IPS DF 19.7 (cell line): ENCODE data around the gene ZDHHC9.

Experiments
- DNase-seq: peaks from one replicate; pipeline ENCODE4 v3.0.0-alpha.2; 2013; ENCODE audit warnings: low read depth, low spot score

Gene ZDHHC9

GRCh38 chrX:129786210-129786651, 57.5 kb downstream of the ZDHHC9 start:
- DNase-seq = no peak

DNA sequence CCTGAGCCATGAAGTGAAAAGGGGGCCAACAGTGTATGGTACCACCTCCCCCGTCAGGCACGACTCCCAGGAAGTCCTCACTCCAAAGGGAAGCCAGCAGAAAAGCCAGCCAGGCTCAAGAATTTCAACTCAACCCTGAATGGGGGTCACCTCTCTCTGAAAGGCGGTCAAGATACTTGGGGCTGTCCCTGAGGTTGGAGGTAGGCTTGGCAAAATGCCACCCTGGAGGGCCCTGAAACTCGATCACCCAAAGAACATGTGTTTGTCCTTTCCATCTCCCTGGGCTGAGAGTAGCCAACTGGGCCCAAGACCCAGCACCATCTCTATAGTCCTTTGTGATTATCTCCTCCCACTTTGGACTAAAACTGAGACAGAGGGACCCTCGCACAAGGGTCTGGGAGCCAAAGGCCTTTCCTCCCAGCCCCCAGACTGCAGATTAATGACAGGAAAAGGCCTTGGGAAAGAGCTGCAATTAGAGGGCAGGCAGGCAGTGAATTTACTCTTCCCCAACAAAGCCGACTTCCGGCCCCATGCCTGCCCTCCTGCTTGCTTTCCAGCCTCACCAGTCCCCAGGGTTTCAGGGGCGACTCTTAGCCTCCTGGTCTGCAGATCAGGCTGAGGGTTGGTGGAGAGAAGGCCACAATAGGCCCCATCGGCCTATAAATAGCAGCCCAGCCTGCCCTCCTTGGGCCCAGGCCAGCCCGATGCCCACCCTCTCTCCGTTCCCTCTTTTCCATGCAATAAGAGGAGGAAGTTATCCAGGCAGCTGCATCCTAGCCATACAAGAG, 58.3 kb downstream of the ZDHHC9 start:
- DNase-seq = no peak

DNA sequence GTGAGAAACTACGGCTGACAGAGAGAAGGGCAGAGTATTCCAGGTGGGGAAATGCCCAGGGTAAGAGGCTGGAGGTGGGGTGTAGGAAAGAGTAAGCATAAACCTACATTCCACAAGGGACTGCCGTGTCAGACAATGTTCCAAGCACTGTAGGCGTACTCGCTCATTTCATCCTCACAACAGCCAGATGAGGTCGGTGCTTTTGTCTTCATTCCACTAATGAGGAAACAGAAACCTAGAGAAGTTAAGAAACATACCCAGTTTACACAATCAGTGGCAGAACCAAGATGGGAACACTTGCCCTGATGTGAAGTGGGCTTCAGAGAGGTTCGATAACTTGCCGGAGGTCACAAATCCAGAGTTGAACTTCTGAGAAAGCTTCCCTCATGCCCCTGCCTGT, 59.3 kb downstream of the ZDHHC9 start:
- DNase-seq = no peak

GRCh38 chrX:129783291-129783713, 60.4 kb downstream of the ZDHHC9 start:
- DNase-seq = no peak

DNA sequence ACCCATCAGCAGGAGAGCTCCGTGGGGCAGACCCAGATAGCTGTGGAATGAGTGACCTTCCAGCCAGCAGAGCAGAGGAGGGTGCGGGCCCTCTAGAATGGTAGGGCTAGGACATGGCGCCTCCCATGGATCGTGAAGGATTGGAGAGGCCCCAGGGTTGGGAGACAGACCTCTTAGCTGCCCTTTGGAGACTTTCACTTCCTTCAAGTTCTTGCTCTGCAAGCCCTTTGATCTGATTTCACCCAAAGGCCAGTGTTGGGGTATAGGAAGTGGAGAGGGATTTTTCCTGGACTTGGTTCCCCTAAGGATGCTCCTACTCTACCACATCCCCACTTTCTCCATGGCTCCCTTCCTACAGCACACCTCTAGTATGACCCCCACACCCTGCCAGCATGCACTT, 61.0 kb downstream of the ZDHHC9 start:
- no peak for DNase-seq

DNA sequence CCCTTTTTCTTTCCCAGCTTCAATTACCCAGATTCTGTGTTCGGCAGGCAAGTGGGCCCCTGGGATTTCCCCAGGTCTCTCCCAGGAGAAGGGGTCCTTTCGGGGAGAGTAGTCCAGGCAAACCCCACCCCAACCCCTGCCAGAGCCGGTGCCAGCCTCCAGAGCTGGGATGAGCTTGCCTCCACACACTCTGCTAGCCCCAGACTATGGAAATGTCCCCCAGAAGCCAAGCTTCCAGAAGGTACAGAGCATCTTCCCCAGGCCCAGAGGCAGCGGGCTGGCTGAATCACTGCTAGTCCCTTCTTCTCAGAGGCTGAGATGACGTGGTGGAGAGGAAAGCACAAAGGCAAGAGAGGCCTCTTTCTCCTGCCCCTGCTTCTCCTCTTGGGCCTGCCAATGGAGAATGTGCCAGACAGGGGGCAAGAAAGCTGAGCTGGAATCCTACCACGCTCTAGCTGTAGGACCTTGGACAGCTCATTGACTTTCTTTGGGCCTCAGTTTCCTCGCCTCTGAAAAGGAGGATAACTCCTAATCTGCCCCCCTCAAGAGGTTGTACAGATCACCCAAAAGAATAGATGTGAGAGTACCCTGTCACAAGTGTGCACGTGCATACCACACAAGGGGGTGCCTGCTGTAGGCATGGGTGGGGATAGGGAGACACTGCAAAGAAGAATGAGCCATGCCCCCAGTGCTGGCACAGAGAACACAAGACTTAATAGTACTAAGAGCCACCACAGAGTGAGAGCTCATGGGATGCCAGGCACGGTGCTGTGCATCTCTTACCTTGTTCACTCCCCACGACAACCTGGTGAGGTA, 61.8 kb downstream of the ZDHHC9 start:
- no peak for DNase-seq

GRCh38 chrX:129781134-129781672, 62.5 kb downstream of the ZDHHC9 start:
- no peak for DNase-seq

- DNase-seq = no peak
These were observed 63.1 kb downstream of the ZDHHC9 start for GRCh38 chrX:129780441-129781105.

DNA sequence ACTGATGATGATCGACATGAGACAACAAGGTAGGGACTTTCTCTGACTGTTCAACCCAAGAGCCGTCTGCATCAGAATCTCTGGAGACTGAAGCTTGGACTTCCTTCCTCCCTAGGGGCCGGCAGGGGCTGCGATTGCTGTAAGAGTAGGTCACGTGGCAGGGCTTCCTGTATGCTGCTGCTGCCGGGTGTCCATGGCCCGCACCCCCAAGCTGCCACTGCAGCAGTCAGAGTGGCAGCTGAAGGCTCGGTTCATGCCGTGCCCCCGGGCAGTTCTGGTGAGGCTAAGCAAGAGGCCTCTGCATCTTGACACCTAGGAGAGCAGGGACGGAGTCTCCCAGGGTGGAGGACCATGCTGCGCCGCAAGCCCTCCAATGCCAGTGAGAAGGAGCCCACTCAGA, 63.9 kb downstream of the ZDHHC9 start, which contains the start of gene SASH3:
TSS of gene SASH3 (plus strand) at position 203 of the 400 bp plus-strand sequence. CDS start at position 352, 149 bp downstream.
- no peak for DNase-seq

- no peak for DNase-seq
These were observed 64.5 kb downstream of the ZDHHC9 start for GRCh38 chrX:129779086-129779672.

- DNase-seq = no peak
These were observed 66.3 kb downstream of the ZDHHC9 start for GRCh38 chrX:129777218-129778030.

DNA sequence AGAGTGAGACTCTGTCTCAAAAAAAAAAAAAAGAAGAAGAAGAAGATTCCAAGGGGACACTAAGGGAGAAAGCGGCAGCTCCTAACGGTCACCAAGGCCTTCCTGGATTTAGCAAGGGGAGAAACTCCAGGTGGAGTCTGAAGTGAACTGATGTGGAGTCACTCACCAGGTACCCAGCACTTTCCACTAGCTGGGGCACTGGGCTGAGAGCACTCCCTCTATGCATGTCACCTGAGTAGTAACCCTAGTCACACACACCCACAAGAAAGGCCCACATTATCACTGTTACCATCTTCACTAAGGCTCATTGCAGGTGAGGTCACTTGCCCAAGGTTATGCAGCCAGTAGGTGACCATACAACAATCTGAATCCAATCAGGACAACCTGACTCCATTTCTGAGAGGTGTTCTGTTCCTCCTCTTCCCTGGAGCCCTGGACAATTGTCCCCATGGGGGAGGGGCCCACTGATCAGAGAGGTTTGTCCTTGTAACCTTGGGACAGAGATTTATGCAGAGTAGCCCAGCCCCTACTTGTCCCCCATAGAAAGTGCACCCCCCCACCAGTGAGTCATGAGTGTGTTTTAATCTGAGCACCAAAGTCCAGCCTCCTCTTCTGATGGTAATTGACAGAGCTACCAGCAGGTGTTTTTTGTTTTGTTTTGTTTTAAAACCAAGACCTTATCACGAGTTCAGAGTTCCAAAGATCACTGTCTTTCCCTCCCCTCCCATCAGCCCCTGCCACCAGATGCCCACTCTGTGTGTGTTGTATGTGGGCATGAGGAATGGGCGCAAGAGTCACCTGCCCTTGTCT, 69.8 kb downstream of the ZDHHC9 start:
- no peak for DNase-seq

GRCh38 chrX:129772796-129773431, 70.8 kb downstream of the ZDHHC9 start:
- no peak for DNase-seq

DNA sequence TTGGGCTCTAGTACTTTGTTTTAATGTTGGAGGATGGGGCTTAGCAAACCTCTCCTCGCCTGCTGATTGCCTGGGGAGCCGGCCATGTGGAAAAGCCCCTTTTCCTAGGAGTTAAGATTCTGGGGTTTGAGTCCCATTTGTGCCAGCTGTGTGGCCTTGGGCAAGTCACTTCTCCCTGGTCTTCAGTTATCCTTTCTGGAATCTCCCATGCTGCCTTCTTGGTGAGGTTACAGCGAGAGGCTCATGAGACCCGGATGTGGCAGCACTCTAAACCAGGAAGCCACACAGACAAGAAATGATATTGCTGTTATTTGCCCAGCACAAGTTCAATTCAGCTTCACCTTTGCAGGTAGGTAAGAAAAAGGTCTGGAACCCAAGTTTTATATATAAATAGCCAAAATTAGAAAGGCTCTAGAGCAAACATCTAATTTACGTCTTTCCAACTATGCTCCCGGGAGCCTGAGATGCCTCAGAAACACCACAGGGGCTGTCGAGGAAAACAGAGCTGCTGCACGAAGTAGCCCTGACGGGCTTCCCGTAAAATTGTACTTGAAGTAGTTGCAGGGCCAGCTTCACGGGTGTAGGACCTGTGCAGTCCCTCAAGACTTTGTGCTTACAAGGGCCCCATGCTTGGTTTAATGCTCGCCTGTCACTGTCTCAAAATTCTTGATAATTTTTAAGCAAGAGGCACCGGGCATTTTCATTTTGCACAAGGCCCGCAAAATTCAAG, 72.3 kb downstream of the ZDHHC9 start:
- no peak for DNase-seq

- no peak for DNase-seq
These were observed 74.1 kb downstream of the ZDHHC9 start for GRCh38 chrX:129769467-129770154.

GRCh38 chrX:129768586-129769466, 74.9 kb downstream of the ZDHHC9 start:
- no peak for DNase-seq

DNA sequence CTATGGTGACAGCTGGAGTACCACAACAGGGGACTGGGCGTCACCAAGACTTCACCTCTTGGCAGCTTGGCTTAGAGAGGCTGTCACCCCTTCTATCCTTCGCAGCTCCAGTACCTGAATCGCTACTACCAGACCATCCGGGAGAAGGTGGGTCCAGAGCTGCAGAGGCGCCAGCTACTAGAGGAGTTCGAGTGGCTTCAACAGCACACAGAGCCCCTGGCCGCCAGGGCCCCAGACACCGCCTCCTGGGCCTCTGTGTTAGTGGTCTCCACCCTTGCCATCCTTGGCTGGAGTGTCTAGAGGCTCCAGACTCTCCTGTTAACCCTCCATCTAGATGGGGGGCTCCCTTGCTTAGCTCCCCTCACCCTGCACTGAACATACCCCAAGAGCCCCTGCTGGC, 75.5 kb downstream of the ZDHHC9 start:
- DNase-seq = no peak
